Activated CD4-positive, alpha-beta T cell treated with anti-CD3 and anti-CD28 coated beads, Interleukin-2, amount 50 U/mL, for 16 hours (primary cell): ENCODE measurements around the gene WDR64.
"Not testable (repeated sequence)": the region's sequence is repeated elsewhere in the genome, so short reads cannot be mapped to it uniquely, and the experiment has no call there.

Source experiments
- DNase-seq: peaks from one replicate; pipeline ENCODE4 v3.0.0-alpha.2; 2020

Gene WDR64

GRCh38 chr1:241749041-241749944 lies 97.2 kb downstream of the WDR64 start:
- no peak for DNase-seq

GRCh38 chr1:241749945-241750695 lies 98.0 kb downstream of the WDR64 start:
- DNase-seq, result no peak

GRCh38 chr1:241751524-241751923 lies 99.4 kb downstream of the WDR64 start:
- no peak for DNase-seq

GRCh38 chr1:241762713-241763339 lies 110.7 kb downstream of the WDR64 start:
- no peak for DNase-seq

GRCh38 chr1:241765390-241765789 lies 113.3 kb downstream of the WDR64 start:
- DNase-seq, result no peak

GRCh38 chr1:241767737-241768136 lies 115.7 kb downstream of the WDR64 start:
- no peak for DNase-seq

- no peak for DNase-seq
Observed at GRCh38 chr1:241770115-241770514, 118.0 kb downstream of the WDR64 start.

- no peak for DNase-seq
Observed at GRCh38 chr1:241771117-241771516, 119.0 kb downstream of the WDR64 start.

- no peak for DNase-seq
Observed at GRCh38 chr1:241772932-241773500, 120.9 kb downstream of the WDR64 start.

GRCh38 chr1:241773991-241774390 lies 121.9 kb downstream of the WDR64 start:
- no peak for DNase-seq

GRCh38 chr1:241775021-241775420 lies 122.9 kb downstream of the WDR64 start:
- DNase-seq, result no peak

- DNase-seq, result no peak
Observed at GRCh38 chr1:241776911-241777310, 124.8 kb downstream of the WDR64 start.

GRCh38 chr1:241778117-241778516 lies 126.0 kb downstream of the WDR64 start:
- no peak for DNase-seq

GRCh38 chr1:241779897-241780296 lies 127.8 kb downstream of the WDR64 start:
- no peak for DNase-seq

GRCh38 chr1:241782396-241782795 lies 130.3 kb downstream of the WDR64 start:
- no peak for DNase-seq

GRCh38 chr1:241787691-241788090 lies 135.6 kb downstream of the WDR64 start:
- no peak for DNase-seq

GRCh38 chr1:241789061-241789460 lies 137.0 kb downstream of the WDR64 start:
- no peak for DNase-seq

GRCh38 chr1:241799416-241799815 lies 147.3 kb downstream of the WDR64 start:
- DNase-seq, result no peak

- DNase-seq, result no peak
Observed at GRCh38 chr1:241800640-241801039, 148.6 kb downstream of the WDR64 start.

- DNase-seq, result no peak
Observed at GRCh38 chr1:241802863-241803262, 150.8 kb downstream of the WDR64 start.

- DNase-seq, result not testable (repeated sequence)
Observed at GRCh38 chr1:241804706-241805105, 152.6 kb downstream of the WDR64 start.

GRCh38 chr1:241808265-241808664 lies 156.2 kb downstream of the WDR64 start:
- DNase-seq, result no peak

GRCh38 chr1:241810769-241811405 lies 158.8 kb downstream of the WDR64 start:
- DNase-seq, result no peak
